Measurements from ENCODE around the gene MRI1.

- TF ChIP-seq, protein P1, sequence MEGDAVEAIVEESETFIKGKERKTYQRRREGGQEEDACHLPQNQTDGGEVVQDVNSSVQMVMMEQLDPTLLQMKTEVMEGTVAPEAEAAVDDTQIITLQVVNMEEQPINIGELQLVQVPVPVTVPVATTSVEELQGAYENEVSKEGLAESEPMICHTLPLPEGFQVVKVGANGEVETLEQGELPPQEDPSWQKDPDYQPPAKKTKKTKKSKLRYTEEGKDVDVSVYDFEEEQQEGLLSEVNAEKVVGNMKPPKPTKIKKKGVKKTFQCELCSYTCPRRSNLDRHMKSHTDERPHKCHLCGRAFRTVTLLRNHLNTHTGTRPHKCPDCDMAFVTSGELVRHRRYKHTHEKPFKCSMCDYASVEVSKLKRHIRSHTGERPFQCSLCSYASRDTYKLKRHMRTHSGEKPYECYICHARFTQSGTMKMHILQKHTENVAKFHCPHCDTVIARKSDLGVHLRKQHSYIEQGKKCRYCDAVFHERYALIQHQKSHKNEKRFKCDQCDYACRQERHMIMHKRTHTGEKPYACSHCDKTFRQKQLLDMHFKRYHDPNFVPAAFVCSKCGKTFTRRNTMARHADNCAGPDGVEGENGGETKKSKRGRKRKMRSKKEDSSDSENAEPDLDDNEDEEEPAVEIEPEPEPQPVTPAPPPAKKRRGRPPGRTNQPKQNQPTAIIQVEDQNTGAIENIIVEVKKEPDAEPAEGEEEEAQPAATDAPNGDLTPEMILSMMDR (IDR thresholded peaks at IDR 0.05; ENCODE audit: low read depth, low read length, missing input control) = no peak
- TF ChIP-seq HNF4G (IDR thresholded peaks at IDR 0.05) = no peak
- no peak for TF ChIP-seq RXRA (IDR thresholded peaks at IDR 0.05)
- TF ChIP-seq YY1 (IDR thresholded peaks at IDR 0.05) = no peak
- no peak for TF ChIP-seq TAF1 (conservative IDR thresholded peaks at IDR 0.05)
- no peak for TF ChIP-seq SP1 (IDR thresholded peaks at IDR 0.05)
- TF ChIP-seq EGR1 (IDR thresholded peaks at IDR 0.05; ENCODE audit: low read depth in 2 of 2) = no peak
- no peak for TF ChIP-seq RAD21 (IDR thresholded peaks at IDR 0.05)
Observed at GRCh38 chr19:13766095-13766481, 1.8 kb downstream of the MRI1 start.

Data from liver (tissue), 3 donors.